Esophagus muscularis mucosa (tissue), 4 donors: Measurements from ENCODE around the gene DNAAF2. TPM values are rescaled to one million over a fixed set of nuclear protein-coding genes. Genes with fewer than 3 reads are reported as not detected.

Source experiments
- DNase-seq: peaks from one replicate; pipeline ENCODE4 v3.0.0-alpha.2; 2017; ENCODE audit errors: extremely low spot score
- H3K27ac ChIP-seq, 4 donors: fragments of 200-600 bp; sonication (generic); replicated peaks in 1 of 4; 1 replicate in 3 of 4; 2 replicates in 1 of 4; pipeline ENCODE4 v1.5.1; 2016 to 2019; ENCODE audit warnings: mild to moderate bottlenecking in 1 of 4
- H3K27me3 ChIP-seq, 4 donors: fragments of 200-600 bp; sonication (generic); one replicate each; pipeline versions ENCODE4 v1.5.1 to v1.6.0; 2016 to 2019
- H3K36me3 ChIP-seq, 4 donors: fragments of 200-600 bp; sonication (generic); one replicate each; pipeline ENCODE4 v1.5.1; 2016 to 2019
- H3K4me1 ChIP-seq, 4 donors: fragments of 200-600 bp; sonication (generic); one replicate each; pipeline ENCODE4 v1.5.1; 2016 to 2019
- H3K4me3 ChIP-seq, 4 donors: fragments of 200-600 bp; sonication (generic); 1 replicate in 2 of 4; 2 replicates in 2 of 4; pipeline ENCODE4 v1.5.1; 2016 to 2019; ENCODE audit warnings: mild to moderate bottlenecking in 4 of 4, moderate library complexity in 1 of 4
- H3K9me3 ChIP-seq, 4 donors: fragments of 200-600 bp; sonication (generic); 1 replicate in 3 of 4; 2 replicates in 1 of 4; pipeline ENCODE4 v1.5.1; 2016 to 2019
- CTCF ChIP-seq, 3 experiments: fragments of 200-600 bp in 2 of 3; fragments of 450-650 bp in 1 of 3; sonication (generic) in 2 of 3; IDR thresholded peaks; one replicate each; pipeline ENCODE4 v1.5.1; 2017 to 2019; ENCODE audit warnings: antibody characterized with exemption in 3 of 3, mild to moderate bottlenecking in 2 of 3, moderate library complexity in 1 of 3
- EP300 ChIP-seq: sonication (generic); formaldehyde crosslinking; IDR thresholded peaks from one replicate; pipeline ENCODE4 v1.6.1; 2017; ENCODE audit warnings: antibody characterized with exemption
- POLR2A ChIP-seq: fragments of 450-650 bp; IDR thresholded peaks from one replicate; pipeline ENCODE4 v1.6.1; 2017; ENCODE audit warnings: antibody characterized with exemption, moderate library complexity, mild to moderate bottlenecking, low read depth
- POLR2AphosphoS5 ChIP-seq, 2 donors: sonication (generic); formaldehyde crosslinking; IDR thresholded peaks; one replicate each; pipeline ENCODE4 v1.6.1; 2017; ENCODE audit warnings: antibody characterized with exemption in 2 of 2
- whole genome bisulfite sequencing: methylation state at CpG from one replicate; pipeline ENCODE4 v1.1.5; 2018; 5-methylcytosine and 5-hydroxymethylcytosine counted together
- intact Hi-C: fragments of 100-400 bp; cut with DNase I; formaldehyde crosslinking; loops from one replicate; pipeline ENCODE4 v1.15.1; 2023
- total RNA-seq, 4 donors: library from RNA; depleted of rRNA; stranded (reverse); fragments of >200 nt; gene quantifications; one replicate each; pipeline versions ENCODE4 v1.1.0 to v1.2.1, GENCODE V29; 2016

DNAAF2 gene
- total RNA-seq, 4 donors from 2014 or later: 6.5 to 8.8 (median 7.6) TPM

GRCh38 chr14:49636866-49637265 is 1.8 kb upstream of the DNAAF2 start:
- intact Hi-C loops: loop anchor here (5.0 to 10.0 kb wide), 3 partner anchors 55 to 478 kb away; partner anchors contain the start of genes KLHDC1, KLHDC2 and VCPKMT
- no peak for TF ChIP-seq EP300
- no peak for TF ChIP-seq POLR2A
- TF ChIP-seq CTCF (IDR thresholded peaks at IDR 0.05): no peak
- no peak for TF ChIP-seq POLR2AphosphoS5 (IDR thresholded peaks at IDR 0.05)
- Histone ChIP-seq H3K9me3 (no peaks in the 10 kb centered on the region), H3K4me3 (no peak overlapping the region), H3K36me3 (peaks cover 0 to 13% (median 2%) of the 10 kb centered on the region in 4 donors), H3K4me1 (peaks cover 30 to 66% (median 35%) of the 10 kb centered on the region in 4 donors), H3K27me3 (no peaks in the 10 kb centered on the region), H3K27ac (no peak overlapping the region)
- WGBS: 95% methylated on average over 1 of the region's 1 CpG
- no peak for DNase-seq

GRCh38 chr14:49633640-49634546 is 1.2 kb downstream of the DNAAF2 start:
- Histone ChIP-seq H3K4me1 (peaks cover 28 to 66% (median 49%) of the 10 kb centered on the region in 4 donors), H3K9me3 (no peaks in the 10 kb centered on the region), H3K36me3 (peaks cover 0 to 12% (median 2%) of the 10 kb centered on the region in 4 donors), H3K4me3 (peak overlapping the region; percentile 73 to 85 (median 81)), H3K27ac (peak overlapping the region; percentile 92 to 97 (median 94)), H3K27me3 (no peaks in the 10 kb centered on the region)
- peak; percentile 97 for DNase-seq
- TF ChIP-seq POLR2A (peak; percentile 76), POLR2AphosphoS5 (IDR thresholded peaks at IDR 0.05) (peak; percentile 64 to 85), CTCF (IDR thresholded peaks at IDR 0.05) (peak; percentile 79 to 85 (median 85)), EP300 (no peak)
- intact Hi-C loops: loop anchor here (5.0 to 10.0 kb wide), 3 partner anchors 37 to 481 kb away; partner anchors contain the start of genes LRR1, NEMF and VCPKMT
- 0% methylated on average over 8 of the region's 101 CpGs for WGBS

- TF ChIP-seq POLR2A (no peak), EP300 (no peak), POLR2AphosphoS5 (IDR thresholded peaks at IDR 0.05) (no peak), CTCF (IDR thresholded peaks at IDR 0.05) (no peak)
- 78% methylated on average over 6 of the region's 6 CpGs for WGBS
- no peaks in the 10 kb centered on the region for H3K9me3 ChIP-seq
- intact Hi-C loops: no loop called here
- no peak for DNase-seq
- H3K36me3 ChIP-seq: peaks cover 0 to 20% (median 5%) of the 10 kb centered on the region in 4 donors
- no peak overlapping the region for H3K27ac ChIP-seq
- H3K4me1 ChIP-seq: peaks cover 26 to 41% (median 39%) of the 10 kb centered on the region in 4 donors
- H3K27me3 ChIP-seq: no peaks in the 10 kb centered on the region
- no peak overlapping the region for H3K4me3 ChIP-seq
Observed at GRCh38 chr14:49623941-49624839, 10.9 kb downstream of the DNAAF2 start.

GRCh38 chr14:49623387-49623786 is 11.7 kb downstream of the DNAAF2 start:
- Histone ChIP-seq H3K4me1 (peaks cover 30 to 48% (median 45%) of the 10 kb centered on the region in 4 donors), H3K4me3 (no peak overlapping the region), H3K36me3 (peaks cover 0 to 27% (median 8%) of the 10 kb centered on the region in 4 donors), H3K27me3 (no peaks in the 10 kb centered on the region), H3K9me3 (no peaks in the 10 kb centered on the region), H3K27ac (no peak overlapping the region)
- TF ChIP-seq POLR2A: no peak
- TF ChIP-seq EP300: no peak
- no peak for TF ChIP-seq POLR2AphosphoS5 (IDR thresholded peaks at IDR 0.05)
- no peak for TF ChIP-seq CTCF (IDR thresholded peaks at IDR 0.05)
- 59% methylated on average over 3 of the region's 3 CpGs for WGBS
- intact Hi-C loops: no loop called here
- no peak for DNase-seq
